GM21717 (cell line): Measurements from ENCODE around the gene GPHN.
"Not testable (repeated sequence)": the region's sequence is repeated elsewhere in the genome, so short reads cannot be mapped to it uniquely, and the experiment has no call there.

Experiments
- ATAC-seq: cut with Tn5 transposase; IDR thresholded peaks from one replicate; pipeline ENCODE4 v1.9.1; 2021; ENCODE audit warnings: mild to moderate bottlenecking, moderate library complexity; ENCODE audit not compliant: unreplicated experiment

GPHN gene

DNA sequence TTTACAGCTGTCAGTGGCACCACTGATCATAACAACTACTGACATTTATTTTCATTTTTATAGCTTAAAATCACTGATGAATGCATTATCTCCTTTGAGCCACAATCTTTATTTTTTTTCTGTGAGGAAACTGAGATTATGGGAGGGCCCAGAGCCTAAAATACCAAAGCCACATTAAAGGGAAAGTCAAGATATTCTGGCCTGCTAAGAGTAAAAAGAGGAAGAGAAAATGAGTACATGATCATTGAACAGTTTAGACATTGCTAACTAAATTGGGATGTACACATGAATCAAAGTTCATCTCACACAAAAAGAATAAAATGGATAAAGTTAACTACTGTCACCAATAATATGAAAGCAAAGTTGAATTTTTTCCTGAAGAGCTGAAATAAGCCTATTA is 510.8 kb downstream of the GPHN start:
- peak; percentile 74 for ATAC-seq

DNA sequence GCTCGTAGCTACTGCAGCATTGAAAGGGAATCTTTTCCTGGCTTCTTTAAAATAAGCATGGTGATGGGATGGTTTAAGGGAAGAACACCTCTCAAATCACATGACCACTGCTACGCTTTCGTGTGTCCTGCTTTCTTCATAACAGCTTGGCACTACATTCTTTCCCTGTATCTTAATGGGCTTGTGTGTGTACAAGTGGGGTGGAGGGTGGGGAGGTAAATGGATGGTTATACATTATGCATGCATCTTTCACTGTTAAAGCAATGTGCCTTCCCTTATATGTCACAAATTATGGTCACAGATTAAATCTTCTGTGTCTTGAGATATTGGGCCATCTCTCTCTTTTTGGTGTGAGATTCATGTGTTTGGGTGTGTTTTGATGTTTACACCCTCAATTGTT is 511.8 kb downstream of the GPHN start:
- no peak for ATAC-seq

DNA sequence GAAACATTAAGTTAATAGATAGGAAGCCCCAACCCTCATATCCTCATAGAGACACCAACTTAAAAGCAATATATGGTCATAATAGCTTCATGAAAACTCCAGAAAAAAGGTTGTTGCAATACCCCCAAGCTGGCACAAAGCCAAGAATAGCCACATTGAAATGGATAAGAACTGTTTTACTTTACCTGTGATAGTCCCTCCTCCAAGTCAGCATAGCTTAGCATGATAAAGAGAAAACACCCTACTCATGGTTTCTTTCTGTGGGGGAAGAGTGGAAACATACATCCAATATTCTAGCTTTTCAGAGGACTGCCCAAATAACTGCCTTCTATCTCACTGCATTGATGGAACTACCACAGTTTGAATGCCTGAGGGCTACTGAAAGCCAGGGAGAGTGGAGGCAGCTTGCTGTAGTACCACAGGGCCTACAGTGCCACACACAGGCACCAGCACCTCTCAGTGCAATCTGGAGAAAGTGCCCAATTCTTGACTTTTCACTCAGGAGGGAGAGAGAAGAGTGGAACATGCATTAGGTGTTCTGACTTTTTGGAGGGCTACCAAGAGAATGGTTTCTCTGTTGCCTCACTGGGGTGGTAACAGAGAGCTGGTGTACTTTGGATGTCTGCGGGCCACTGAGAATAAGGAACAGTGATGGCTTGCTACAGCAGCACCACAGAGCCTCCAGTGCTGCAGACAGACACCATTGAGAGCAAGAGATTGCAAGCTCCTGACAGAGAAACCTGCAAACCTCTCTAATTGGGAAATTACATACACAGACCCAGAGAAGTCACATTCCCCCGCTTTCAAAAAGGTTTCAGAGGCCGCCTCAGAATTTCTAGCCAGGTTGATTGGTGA is 524.2 kb downstream of the GPHN start:
- no peak for ATAC-seq

DNA sequence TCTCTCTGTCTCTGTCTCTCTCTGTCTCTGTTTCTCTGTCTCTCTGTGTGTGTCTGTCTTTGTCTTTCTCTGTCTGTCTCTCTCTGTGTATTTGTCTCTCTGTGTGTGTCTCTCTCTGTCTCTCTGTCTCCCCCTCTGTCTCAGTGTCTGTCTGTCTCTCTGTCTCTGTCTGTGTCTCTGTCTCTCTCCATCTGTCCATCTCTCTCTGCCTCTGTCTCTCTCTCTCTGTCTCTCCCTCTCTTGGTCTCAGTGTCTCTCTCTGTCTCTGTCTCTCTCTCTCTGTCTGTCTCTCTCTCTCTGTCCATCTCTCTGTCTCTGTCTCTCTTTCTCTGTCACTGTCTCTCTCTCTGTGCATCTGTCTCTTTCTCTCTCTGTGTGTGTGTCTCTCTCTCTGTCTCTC is 537.5 kb downstream of the GPHN start:
- no peak for ATAC-seq

DNA sequence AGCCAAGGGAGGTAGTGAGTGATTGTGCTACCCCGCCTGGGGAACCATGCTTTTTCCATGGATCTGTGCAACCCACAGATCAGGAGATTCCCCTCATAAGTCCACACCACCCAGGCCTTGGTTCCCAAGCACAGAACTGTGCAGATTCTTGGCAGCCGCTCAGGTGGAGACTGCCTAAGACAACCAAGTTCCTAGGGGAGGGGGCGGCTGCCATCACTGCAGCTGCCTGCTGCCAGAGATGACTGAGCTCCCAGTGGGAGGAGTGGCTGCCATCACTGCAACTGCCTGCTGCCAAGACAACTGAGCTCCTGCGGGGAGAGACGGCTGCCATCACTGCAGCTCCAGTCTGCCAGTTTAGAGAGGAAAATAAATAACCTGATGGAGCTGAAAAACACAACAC is 542.9 kb downstream of the GPHN start:
- no peak for ATAC-seq

DNA sequence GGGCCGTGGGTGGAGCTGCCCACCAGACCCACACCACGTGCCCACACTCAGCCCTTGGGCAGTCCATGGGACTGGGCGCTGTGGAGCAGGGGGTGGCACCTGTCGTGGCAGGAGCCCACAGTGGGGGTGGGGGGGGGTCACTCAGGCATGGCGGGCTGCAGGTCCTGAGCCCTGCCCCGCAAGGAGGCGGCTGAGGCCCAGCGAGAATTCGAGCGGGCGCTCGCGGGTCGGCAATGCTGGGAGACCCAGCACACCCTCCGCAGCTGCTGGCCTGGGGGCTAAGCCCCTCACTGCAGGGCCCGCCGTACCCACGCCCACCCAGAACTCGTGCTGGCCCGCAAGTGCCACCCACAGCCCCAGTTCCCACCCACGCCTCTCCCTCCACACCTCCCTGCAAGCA is 548.7 kb downstream of the GPHN start:
- ATAC-seq = no peak

DNA sequence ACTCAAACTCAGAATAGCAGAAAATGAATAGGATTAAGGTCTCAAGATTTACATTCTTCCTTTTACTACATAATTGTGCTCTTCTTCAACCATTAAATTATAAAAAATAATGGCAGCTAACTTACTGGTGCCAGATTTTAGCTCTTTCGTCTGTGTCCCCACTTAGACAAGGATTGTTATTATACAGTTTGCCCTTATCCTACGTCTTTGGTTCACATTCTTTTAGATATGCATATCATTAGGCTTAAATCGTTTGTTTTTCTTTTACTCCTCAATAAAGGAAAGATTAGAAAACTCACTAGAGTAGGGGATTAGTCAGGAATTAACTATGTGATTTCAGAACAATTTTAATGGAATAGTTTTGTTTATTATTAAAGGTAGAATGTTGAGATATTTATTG is 551.6 kb downstream of the GPHN start:
- no peak for ATAC-seq

DNA sequence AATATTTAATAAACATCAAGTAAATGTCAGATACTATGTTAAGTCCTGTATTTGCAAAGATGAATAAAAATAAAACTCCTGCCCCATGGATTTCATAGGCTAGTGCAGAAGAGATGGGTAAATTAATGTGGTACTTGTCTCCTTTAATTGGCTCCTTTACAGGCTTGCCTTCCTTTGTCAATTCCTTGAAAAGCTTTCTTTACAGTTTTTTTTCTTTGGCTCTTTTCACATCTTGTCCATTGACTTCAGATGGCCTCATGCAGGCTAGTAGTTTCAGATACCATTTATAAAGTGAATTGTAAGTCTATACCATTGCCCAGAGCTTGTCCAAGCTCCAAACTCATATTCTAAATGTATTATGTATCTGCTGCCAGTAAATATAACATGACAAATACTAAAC is 552.6 kb downstream of the GPHN start:
- no peak for ATAC-seq

DNA sequence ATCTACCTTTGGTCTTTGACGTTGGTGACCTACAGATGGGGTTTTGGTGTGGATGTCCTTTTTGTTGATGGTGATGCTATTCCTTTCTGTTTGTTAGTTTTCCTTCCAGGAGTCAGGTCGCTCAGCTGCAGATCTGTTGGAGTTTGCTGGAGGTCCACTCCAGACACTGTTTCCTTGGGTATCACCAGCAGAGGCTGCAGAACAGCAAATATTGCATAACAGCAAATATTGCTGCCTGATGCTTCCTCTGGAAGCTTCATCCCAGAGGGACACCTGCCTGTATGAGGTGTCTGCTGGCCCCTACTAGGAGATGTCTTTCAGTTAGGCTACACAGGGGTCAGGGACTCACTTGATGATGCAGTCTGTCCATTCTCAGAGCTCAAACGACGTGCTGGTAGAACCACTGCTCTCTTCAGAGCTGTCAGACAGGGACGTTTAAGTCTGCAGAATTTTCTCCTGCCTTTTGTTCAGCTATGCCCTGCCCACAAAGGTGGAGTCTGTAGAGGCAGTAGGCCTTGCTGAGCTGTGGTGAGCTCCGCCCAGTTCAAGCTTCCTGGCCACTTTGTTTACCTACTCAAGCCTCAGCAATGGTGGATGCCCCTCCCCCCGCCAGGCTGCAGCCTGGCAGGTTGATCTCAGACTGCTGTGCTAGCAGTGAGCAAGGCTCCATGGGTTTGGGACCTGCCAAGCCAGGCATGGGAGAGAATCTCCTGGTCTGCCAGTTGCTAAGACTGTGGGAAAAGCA is 559.3 kb downstream of the GPHN start:
- ATAC-seq = not testable (repeated sequence)

DNA sequence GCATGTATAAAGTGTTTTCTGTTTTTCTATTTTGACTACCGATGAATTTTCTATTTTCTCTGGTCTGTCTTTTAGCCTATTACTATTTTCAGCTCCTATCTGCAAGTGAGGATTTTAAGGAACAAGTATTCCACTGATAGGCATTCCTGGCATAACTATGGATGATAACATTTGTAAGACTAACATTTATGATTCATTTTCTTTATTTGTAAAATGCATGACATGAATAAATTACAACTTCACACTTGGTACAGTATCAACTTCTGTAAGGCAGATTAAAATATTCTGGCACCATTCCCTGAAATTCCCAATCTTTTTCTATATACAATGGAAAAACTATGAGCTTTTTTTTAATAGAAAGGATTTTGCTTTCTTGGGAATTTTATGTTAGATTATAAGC is 560.3 kb downstream of the GPHN start:
- ATAC-seq = no peak

DNA sequence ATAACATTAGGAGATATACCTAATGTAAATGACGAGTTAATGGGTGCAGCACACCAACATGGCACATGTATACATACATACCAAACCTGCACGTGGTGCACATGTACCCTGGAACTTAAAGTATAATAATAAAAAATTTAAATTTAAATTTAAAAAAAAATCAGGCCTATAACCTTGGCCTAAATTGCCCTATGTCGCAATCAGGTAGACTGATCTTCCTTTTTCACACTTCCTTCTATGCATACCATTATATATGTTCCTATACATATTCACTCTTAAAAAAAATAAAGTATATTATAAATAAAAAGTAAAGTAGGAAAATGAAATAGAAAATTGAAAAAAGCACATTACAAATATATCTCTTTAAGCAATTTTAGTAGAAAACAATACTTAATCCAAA is 563.6 kb downstream of the GPHN start:
- ATAC-seq = no peak

DNA sequence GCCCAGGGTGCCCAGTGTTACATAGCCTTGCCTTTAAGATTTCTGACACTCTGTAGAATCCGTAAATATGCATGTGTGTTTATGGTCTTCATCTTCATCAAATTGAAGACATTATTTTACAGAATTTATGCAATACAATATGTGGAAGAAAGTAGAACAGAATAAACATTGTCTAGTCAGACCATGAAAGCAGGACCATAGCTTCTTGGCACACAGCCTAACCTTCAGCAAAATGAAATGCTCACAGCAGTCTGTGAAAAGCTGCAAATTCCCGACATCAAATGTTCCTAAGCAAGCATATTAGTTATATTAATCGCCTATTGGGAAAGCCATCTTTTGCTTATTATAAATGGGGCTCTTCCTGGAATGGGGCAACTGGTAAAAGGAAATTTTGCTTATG is 570.0 kb downstream of the GPHN start:
- ATAC-seq = no peak

DNA sequence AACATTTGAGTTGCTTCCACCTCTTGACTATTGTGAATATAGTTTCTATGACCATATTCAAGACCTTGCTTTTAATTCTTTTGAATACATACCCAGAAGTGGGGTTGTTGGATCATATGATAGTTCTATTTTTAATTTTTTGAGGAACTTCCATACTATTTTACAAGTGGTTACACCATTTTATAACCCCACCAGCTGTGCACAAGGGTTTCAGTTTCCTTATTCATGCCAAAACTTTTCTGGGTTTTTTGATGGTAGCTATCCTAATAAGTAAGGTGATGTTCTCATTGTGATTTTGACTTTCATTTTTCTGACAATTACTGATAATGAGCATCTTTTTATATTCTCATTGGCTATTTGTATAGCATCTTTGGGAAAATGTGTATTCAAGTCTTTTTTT is 571.9 kb downstream of the GPHN start:
- no peak for ATAC-seq

DNA sequence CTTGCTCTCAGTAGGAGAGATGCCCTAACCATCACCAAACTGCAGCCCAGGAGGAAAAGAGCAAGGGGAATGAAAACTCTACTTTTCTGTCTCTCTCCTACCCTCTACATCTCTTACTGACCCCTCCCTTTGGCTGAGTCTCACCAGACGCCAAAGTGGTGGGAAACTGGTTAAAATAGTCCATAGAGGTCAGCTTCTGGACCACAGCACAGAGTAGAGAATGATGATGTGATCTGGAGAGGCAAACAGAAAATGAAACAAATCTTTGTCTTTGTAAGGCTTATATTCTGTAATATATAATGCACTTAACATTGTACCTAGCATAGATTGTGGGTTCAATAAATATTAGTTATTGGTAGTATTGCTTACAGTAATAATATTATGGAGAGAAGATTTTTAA is 600.3 kb downstream of the GPHN start:
- no peak for ATAC-seq

DNA sequence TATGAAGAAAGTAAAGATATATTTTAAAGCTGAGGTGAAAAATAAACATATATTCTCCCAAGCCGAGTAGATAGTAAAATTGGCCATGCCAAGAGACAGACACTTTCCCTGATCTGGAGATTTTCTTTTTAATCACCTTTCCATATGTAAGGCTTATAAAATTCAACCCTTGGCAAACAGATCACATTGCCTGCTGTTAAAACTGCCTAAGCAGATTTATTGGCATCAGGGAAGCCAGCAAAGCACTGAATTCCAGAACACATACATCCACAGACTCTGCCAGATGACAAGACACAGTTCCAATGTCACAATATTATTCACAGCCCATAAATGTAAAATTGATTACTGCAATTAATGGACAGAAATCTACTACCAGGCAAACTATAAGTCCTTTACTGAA is 603.1 kb downstream of the GPHN start:
- no peak for ATAC-seq

DNA sequence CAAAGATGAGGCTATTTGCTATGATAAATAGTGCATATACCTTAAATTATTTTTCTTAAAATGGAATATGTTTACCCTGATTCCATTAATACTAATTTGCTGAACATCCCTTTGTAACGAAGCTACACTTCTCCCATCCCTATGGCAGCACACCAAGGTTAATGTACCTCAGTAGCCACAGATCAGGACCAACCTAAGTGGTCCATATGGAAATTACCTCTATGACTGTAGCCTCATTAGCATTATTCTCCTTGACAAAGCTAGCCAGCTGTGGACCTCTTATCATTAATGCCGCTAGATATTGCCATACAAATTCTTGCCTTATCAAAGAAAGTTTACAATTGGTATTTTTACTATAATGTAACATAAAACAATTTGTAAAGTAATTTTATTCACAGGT is 604.4 kb downstream of the GPHN start:
- ATAC-seq = no peak

DNA sequence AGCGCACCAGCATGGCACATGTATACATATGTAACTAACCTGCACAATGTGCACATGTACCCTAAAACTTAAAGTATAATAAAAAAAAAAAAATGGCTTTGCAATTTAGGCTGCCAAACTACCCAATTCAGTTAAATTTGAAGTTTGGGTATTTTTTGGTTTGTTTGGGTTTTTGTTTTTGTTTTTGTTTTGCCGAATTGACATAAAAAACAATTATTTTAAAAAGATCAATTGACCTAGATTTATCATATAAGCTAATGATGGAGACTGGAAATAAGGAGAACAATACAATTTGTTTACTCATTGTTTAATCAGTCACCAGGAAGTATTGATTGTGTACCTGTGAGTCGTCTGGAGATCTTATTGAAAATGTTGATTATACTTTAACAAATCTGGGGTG is 619.2 kb downstream of the GPHN start:
- no peak for ATAC-seq

DNA sequence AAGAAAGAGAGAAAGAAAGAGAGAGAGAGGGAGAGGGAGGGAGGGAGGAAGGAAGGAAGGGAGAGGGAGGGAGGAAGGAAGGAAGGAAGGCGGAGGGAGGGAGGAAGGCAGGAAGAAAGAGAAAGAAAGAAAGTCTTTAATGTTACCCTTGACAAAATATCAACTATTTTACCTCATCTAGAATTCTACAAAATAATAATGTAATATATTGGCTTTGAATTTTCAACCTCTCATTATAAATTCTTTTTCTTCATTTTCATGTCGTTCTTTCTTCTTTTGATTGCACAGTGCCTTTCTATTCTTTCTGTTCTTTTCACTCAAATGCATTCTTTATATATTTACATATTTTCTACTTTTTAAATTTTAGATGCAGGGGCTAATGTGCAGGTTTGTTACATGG is 621.8 kb downstream of the GPHN start:
- no peak for ATAC-seq

DNA sequence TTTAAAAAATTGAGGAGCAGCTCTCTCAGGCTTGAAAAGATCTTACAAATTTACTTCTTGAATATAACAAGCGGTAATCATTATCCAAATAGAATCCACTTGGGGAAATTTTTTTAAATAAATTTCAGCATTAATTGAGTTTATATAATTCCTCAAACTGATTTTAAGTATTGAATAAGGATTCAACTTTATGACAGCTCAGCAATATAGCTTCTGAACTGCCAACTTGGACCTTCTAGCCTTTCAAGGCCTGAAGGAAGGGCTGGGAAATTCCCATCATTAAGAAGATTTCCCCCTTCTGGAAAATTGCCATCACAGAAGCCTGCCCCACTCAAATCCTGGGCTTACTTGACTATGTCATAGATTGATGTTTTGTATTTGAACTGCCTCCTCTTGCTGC is 623.7 kb downstream of the GPHN start:
- ATAC-seq = no peak

DNA sequence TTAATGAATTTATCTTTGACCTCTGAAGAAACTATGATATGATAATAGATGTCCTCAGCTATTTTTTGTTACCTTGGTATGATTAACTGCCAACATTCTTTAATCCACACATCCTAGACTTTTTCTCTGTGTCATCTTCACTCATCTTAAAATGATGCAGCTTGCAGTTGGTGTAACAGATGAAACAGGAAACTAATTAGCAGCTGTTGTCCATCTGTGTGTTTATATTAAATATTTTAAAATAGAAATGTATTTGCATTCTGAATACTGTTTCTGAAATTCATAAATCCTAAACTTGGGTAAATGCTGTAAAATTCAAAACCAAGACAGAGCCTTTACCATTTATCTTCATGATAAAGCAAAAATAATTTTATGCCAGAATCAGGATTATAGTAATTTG is 625.2 kb downstream of the GPHN start:
- ATAC-seq = no peak

DNA sequence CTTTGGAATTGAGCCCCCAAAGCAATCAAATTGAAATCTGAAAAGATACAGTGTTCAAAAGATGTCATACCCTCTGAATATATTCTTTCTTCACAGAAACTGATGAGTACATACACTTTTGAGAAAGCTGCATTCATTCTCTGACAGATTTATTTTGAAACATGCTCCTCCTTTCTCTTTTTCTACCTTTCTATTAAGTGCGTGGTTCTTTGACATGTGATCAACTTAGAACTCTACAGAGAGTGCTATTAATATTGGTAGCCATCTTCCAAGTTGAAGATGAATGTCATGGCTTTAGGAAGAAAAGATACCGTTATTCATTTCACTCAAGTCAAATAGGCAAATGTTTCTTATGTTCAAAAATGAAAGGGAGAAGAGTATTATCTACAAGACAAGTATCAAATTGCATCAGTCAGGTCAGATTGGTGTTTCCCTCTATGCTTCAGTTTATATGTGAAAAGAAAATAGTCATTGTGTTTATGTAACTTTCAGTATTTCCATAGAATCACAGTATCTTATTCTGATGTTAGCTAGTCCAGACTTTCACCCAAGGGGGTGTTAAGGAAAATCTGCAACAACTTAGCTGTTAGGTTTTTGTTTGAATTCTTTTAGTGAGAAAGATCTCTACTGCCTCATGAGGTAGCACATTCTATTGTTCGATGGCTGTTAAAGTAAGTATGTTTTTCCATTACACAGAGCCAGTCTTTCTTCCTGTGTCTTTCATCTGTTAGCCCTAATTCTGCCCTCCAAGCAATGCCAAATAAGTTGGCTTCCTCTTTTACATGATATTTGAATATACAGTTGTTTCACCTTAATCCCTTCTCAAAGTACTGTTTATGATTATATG is 625.9 kb downstream of the GPHN start:
- ATAC-seq = no peak
